ENCODE results near the gene TP73. TPM values are rescaled to one million over a fixed set of nuclear protein-coding genes. Genes with fewer than 3 reads are reported as not detected.

Gene TP73
- total and polyA plus RNA-seq, 2 donors (not counting 1 experiment from before 2014, with no cell fraction given), result 1.2 to 2.4 TPM

GRCh38 chr1:3652548-3653285 lies 401 bp downstream of the TP73 start:
- H3K4me1 Mint-ChIP-seq, result peaks cover 44% of the 10 kb centered on the region
- peaks cover 13% of the 10 kb centered on the region for H3K79me2 ChIP-seq (ENCODE audit: control insufficient read depth, insufficient read depth, low read length)
- peaks cover 0 to 27% (median 0%) of the 10 kb centered on the region in 3 donors for H3K9me3 ChIP-seq (ENCODE audit: control extremely low read depth in 1 of 3, control insufficient read depth in 2 of 3, insufficient read depth in 1 of 3, low read length in 2 of 3)
- no peaks in the 10 kb centered on the region for H3K36me3 ChIP-seq (replicated peaks in 1 of 2; ENCODE audit: control extremely low read depth in 1 of 2, control insufficient read depth in 1 of 2, extremely low read depth in 1 of 2, insufficient read depth in 2 of 2, low read length in 1 of 2)
- no peak overlapping the region for H3K27ac ChIP-seq (ENCODE audit: low read length in 2 of 2)
- peaks cover 0 to 47% (median 26%) of the 10 kb centered on the region in 4 experiments for H3K27me3 ChIP-seq (replicated peaks in 1 of 4; ENCODE audit: control extremely low read depth in 1 of 4, control insufficient read depth in 3 of 4, insufficient read depth in 4 of 4, low read length in 3 of 4)
- intact Hi-C loops (cut with micrococcal nuclease), result loop anchor here (10.0 kb wide), 1 partner anchor 252 kb away; the partner anchor contains the start of gene C1orf174
- CTCF ChIA-PET, result interaction anchor here (2.5 to 2.8 kb wide), 2 partner anchors 14 to 33 kb away, joined by 14 to 16 read pairs; no protein-coding TSS in a partner anchor
- H3K4me3 Mint-ChIP-seq, result peak overlapping the region; percentile 80
- peak overlapping the region; percentile 56 for H2AFZ ChIP-seq (ENCODE audit: insufficient read depth, low read depth, low read length, poor library complexity, severe bottlenecking)
- peak overlapping the region in 4 of 5 experiments; percentile 8 to 51 (median 34) for H3K4me3 ChIP-seq (ENCODE audit: control extremely low read depth in 1 of 5, extremely low read depth in 1 of 5, insufficient read depth in 1 of 5, low read depth in 2 of 5, low read length in 4 of 5)
- H3K4me2 ChIP-seq (replicated peaks; ENCODE audit: low read depth, low read length, poor library complexity, severe bottlenecking), result peak overlapping the region; percentile 97
- no peak overlapping the region for H3K27ac Mint-ChIP-seq
- H3K9me3 Mint-ChIP-seq (ENCODE audit: insufficient read depth), result no peaks in the 10 kb centered on the region
- DNase-seq, result peak; percentile 56
- peak overlapping the region; percentile 94 for H3K9ac ChIP-seq (ENCODE audit: low read length)
- H3K4me1 ChIP-seq (ENCODE audit: control insufficient read depth in 2 of 2, insufficient read depth in 2 of 2, low read length in 2 of 2), result peaks cover 52 to 53% of the 10 kb centered on the region in 2 donors
- H3K27me3 Mint-ChIP-seq, result peaks cover 43% of the 10 kb centered on the region
- POLR2A ChIA-PET, result interaction anchor here (1.3 kb wide), 1 partner anchor 25 kb away, joined by 3 read pairs; no protein-coding TSS in a partner anchor
- no peak for ATAC-seq (ENCODE audit: low read depth)
- H4K20me1 ChIP-seq (ENCODE audit: control insufficient read depth, insufficient read depth, low read length, poor library complexity, severe bottlenecking), result no peaks in the 10 kb centered on the region
- TF ChIP-seq EZH2 (IDR thresholded peaks at IDR 0.05; ENCODE audit: borderline replicate concordance, insufficient read depth, low read depth, low read length, poor library complexity, severe bottlenecking) (peak; percentile 59), CTCF (IDR thresholded peaks at IDR 0.05) (no peak)
- WGBS (ENCODE audit: insufficient coverage), result 4% methylated on average over 68 of the region's 68 CpGs

- Mint-ChIP-seq H3K4me1 (peaks cover 41% of the 10 kb centered on the region), H3K27me3 (peaks cover 48% of the 10 kb centered on the region), H3K27ac (peak overlapping the region; percentile 67), H3K4me3 (peak overlapping the region; percentile 80), H3K9me3 (ENCODE audit: insufficient read depth) (no peaks in the 10 kb centered on the region)
- no peak for DNase-seq
- peaks cover 0 to 27% (median 0%) of the 10 kb centered on the region in 3 donors for H3K9me3 ChIP-seq (ENCODE audit: control extremely low read depth in 1 of 3, control insufficient read depth in 2 of 3, insufficient read depth in 1 of 3, low read length in 2 of 3)
- no peak for ATAC-seq (ENCODE audit: low read depth)
- no peaks in the 10 kb centered on the region for H3K36me3 ChIP-seq (replicated peaks in 1 of 2; ENCODE audit: control extremely low read depth in 1 of 2, control insufficient read depth in 1 of 2, extremely low read depth in 1 of 2, insufficient read depth in 2 of 2, low read length in 1 of 2)
- CTCF ChIA-PET, result interaction anchor here (0.9 to 2.8 kb wide), 3 partner anchors 14 to 143 kb away, joined by 3 to 16 read pairs (median 14); partner anchors contain the start of gene LRRC47
- TF ChIP-seq CTCF (IDR thresholded peaks at IDR 0.05), result no peak
- H3K9ac ChIP-seq (ENCODE audit: low read length), result peak overlapping the region; percentile 94
- H3K27ac ChIP-seq (ENCODE audit: low read length in 2 of 2), result no peak overlapping the region
- intact Hi-C loops (cut with micrococcal nuclease), result loop anchor here (10.0 kb wide), 1 partner anchor 252 kb away; the partner anchor contains the start of gene C1orf174
- H3K4me3 ChIP-seq (ENCODE audit: control extremely low read depth in 1 of 5, extremely low read depth in 1 of 5, insufficient read depth in 1 of 5, low read depth in 2 of 5, low read length in 4 of 5), result no peak overlapping the region
- peaks cover 0 to 51% (median 28%) of the 10 kb centered on the region in 4 experiments for H3K27me3 ChIP-seq (replicated peaks in 1 of 4; ENCODE audit: control extremely low read depth in 1 of 4, control insufficient read depth in 3 of 4, insufficient read depth in 4 of 4, low read length in 3 of 4)
- H3K4me1 ChIP-seq (ENCODE audit: control insufficient read depth in 2 of 2, insufficient read depth in 2 of 2, low read length in 2 of 2), result peaks cover 52 to 53% of the 10 kb centered on the region in 2 donors
- peaks cover 13% of the 10 kb centered on the region for H3K79me2 ChIP-seq (ENCODE audit: control insufficient read depth, insufficient read depth, low read length)
- H4K20me1 ChIP-seq (ENCODE audit: control insufficient read depth, insufficient read depth, low read length, poor library complexity, severe bottlenecking), result no peaks in the 10 kb centered on the region
- 40% methylated on average over 10 of the region's 10 CpGs for whole genome bisulfite sequencing (ENCODE audit: insufficient coverage)
- POLR2A ChIA-PET, result interaction anchor here (1.3 kb wide), 1 partner anchor 24 kb away, joined by 3 read pairs; no protein-coding TSS in a partner anchor
- H2AFZ ChIP-seq (ENCODE audit: insufficient read depth, low read depth, low read length, poor library complexity, severe bottlenecking), result no peak overlapping the region
- peak overlapping the region; percentile 97 for H3K4me2 ChIP-seq (replicated peaks; ENCODE audit: low read depth, low read length, poor library complexity, severe bottlenecking)
Observed at GRCh38 chr1:3653286-3653618, 936 bp downstream of the TP73 start.

Data from B cell (primary cell).